ENCODE data around the gene PLA2G2F.

GRCh38 chr1:20148571-20149500, 9.7 kb downstream of the PLA2G2F start:
- TF ChIP-seq CTCF (IDR thresholded peaks at IDR 0.05; ENCODE audit: insufficient read depth, low read length) (no peak), POLR2AphosphoS5 (IDR thresholded peaks at IDR 0.05; ENCODE audit: low read depth) (no peak)

Measured in HL-60 (cell line).